NCI-H2081 treated with DMSO at 0.1 percent for 48 hours (cell line): ENCODE data around the gene LCAT.
"Not testable (repeated sequence)": the region's sequence is repeated elsewhere in the genome, so short reads cannot be mapped to it uniquely, and the experiment has no call there.

Experiments used
- DNase-seq: peaks from one replicate; lab custom pipeline; 2025; lab: John Stamatoyannopoulos, UW

Gene LCAT

GRCh38 chr16:67943619-67944504, at the start of gene LCAT:
TSS of gene LCAT (minus strand) at chr16:67944120. CDS start at chr16:67944101, 19 bp downstream.
- DNase-seq = no peak

- DNase-seq = peak; percentile 8
Measured at GRCh38 chr16:67993207-67994039, 49.5 kb upstream of the LCAT start.

DNA sequence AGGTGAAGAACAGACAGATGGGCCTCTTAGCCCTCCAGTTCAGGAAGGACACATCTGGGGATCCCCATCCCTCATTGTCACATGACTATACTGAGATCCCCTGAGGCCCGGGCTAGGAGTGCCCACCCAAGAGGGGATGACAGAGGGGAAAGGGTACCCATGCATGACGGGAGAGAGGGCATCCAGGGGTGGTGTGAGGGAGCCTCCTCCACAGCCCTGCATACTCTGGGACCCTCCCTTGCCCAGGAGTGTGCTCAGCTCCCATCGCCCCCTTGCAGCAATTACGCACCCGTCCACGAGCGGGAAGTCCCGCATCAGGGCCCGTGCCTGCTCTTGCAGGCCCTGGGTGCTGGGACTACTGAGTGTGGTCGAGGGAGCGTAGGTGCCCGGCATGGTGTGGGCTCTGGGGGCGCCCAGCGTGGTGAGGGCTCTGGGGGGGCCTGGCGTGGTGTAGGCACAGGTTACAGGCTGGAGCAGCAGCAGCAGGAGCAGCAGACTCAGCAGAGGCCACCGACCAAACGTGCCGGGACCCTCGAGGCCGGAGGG, 48.8 kb upstream of the LCAT start:
- DNase-seq = no peak

- DNase-seq = no peak
Measured at GRCh38 chr16:67990018-67990386, 46.1 kb upstream of the LCAT start.

- DNase-seq = no peak
Measured at GRCh38 chr16:67989322-67990017, 45.5 kb upstream of the LCAT start.

DNA sequence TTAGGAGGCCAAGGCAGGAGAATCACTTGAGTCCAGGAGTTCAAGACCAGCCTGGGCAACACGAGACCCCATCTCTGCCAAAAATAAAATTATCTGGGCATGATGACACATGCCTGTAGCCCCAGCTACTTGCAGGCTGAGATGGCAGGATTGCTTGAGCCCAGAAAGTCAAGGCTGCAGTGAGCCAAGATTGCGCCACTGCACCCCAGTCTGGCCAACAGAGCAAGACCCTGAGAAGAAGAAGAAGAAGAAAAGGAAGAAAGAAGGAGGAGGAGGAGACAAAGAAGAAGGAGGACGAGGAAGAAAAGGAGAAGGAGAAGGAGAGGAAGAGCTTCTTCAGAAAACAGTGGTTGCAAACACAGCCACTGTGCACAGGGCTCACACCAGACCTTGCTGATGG, 44.8 kb upstream of the LCAT start:
- no peak for DNase-seq

- no peak for DNase-seq
Measured at GRCh38 chr16:67987460-67988160, 43.7 kb upstream of the LCAT start.

- no peak for DNase-seq
Measured at GRCh38 chr16:67986949-67987348, 43.0 kb upstream of the LCAT start.

DNA sequence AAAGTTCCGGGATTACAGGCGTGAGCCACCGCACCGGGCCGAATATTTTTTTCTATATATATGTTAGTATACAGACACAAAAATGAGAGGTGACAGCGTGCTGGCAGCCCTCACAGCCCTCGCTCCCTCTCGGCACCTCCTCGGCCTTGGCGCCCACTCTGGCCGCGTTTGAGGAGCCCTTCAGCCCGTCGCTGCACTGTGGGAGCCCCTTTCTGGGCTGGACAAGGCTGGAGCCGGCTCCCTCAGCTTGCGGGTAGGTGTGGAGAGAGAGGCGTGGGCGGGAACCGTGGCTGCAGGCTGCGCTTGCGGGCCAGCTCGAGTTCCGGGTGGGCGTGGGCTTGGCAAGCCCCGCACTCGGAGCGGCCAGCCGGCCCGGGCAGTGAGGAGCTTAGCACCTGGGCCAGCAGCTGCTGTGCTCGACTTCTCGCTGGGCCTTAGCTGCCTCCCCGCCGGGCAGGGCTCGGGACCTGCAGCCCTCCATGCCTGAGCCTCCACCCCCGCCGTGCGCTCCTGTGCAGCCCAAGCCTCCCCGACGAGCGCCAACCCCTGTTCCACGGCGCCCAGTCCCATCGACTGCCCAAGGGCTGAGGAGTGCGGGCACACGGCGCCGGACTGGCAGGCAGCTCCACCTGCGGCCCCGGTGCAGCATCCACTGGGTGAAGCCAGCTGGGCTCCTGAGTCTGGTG, 38.2 kb upstream of the LCAT start:
- no peak for DNase-seq

DNA sequence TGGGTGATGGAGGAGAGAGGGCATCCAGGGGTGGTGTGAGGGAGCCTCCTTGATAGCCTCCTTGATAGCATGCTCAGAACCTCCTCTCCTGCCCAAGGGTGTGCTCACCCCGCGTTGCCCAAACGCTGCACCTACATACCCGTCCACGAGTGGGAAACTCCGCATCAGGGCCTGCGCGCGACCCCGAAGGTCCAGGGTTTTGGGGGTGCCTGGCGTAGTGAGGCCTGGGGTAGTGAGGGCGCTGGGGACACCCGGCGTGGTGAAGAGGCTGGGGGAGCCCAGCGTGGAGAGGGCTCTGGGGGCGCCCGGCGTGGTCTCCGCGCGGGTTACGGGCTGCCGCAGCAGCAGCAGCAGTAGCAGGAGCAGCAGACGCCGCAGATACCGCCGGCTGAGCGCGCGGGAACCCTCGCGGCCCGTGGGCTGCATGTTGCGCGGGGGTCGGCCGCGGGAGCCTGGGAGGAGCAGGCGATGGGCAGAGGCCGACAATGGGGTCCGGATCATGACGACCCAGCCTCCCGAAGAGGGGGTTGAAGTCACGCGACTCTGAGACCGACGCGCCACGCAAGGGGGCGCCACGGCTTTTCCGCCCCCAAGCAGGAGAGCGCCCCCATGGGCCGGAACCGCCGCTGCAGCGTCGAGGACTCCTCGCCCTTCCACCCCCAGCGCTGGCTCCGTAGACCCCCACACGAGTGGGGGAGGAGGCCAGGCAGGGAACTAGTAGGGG, 36.2 kb upstream of the LCAT start, which contains the start of gene DPEP3:
DPEP3 (minus strand) TSS at position 545 of the 724 bp plus-strand sequence; CDS start at position 426, 119 bp downstream.
- no peak for DNase-seq

GRCh38 chr16:67977469-67978227, 33.7 kb upstream of the LCAT start:
- DNase-seq = no peak

DNA sequence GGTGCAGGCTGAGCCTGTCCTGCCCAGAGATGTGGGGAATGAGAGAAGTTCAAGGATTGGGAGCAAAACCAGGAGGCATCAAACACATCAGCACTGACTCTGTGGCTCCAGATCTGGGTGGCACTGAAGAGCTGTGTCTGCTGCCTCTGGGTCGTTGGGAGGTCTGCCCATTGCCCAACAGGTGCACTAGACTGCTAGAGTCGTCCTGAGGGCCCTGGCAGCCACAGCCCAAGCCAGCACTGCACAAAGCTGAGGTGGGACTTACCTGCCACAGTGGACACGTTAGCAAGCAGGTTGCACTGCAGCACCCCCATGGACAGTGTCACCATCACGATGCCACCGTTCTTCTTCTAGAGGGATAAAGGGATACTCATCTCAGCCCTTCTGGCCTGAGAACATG, 33.1 kb upstream of the LCAT start:
- DNase-seq = no peak

DNA sequence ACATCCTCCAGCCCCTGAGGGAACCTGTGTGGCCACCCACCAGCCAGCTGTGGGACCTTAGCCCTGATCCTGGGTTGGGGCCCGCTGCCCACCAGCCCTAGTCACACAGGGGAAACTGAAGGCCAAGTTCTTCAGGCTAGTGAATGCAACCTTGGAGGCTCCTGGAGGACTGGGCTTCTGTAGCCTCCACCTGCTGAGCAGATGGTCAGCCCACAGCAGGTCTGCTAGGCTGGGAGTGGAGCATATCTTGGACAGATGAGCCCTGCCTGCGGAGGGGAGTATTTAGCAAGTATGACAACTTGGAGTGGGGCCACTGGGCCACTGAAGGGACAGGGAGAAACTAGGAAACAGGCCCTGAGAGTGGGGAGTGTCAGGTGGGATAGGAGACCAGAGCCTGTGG, 32.3 kb upstream of the LCAT start:
- DNase-seq = no peak

DNA sequence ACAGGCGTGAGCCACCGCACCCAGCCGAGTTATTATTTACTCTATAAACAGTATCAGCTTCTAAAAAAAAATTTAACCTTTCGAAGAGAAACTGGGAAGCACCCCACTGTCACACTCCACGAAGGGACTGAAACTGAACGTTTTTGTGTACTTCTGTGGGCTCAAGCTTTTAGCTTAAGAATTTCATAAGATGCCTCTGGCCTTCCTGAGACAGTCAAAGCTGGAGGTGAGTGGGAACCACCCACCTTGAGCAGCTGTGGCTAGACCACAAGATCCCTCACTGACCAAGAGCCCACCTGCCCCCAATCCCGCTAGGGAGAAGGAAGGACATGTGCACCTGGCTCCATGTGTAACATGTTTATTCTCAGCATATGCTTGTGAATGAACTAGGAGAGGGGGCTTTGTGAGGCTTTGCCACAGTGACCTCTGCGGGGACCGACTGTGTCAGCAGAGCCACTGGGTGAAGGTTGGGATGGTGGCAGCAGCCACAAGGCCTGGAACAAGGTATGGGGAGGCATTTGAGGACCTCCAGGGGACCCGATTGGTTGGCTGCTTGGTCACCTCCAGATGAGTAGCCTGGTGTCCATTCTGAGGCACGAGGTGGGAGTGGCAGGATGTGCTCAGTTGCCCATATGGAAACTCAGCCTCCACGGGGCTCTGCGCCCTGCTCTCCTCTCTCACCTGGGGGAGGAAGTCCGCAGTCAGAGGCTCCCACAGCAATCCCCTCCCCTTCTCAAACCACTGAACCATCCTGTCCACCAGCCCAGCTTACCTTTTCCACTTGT, 31.6 kb upstream of the LCAT start:
- no peak for DNase-seq

DNA sequence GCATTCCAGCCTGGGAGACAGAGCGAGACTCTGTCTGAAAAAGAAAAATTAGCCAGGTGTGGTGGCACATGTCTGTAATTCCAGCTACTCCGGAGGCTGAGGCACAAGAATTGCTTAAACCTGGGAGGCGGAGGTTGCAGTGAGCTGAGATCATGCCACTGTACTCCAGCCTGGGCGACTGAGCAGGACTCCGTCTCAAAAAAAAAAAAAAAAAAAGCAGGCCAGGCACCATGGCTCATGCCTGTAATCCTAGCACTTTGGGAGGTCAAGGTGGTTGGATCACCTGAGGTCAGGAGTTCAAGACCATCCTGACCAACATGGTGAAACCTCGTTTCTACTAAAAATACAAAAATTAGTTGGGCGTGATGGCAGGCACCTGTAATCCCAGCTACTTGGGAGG, 28.4 kb upstream of the LCAT start:
- not testable (repeated sequence) for DNase-seq

DNA sequence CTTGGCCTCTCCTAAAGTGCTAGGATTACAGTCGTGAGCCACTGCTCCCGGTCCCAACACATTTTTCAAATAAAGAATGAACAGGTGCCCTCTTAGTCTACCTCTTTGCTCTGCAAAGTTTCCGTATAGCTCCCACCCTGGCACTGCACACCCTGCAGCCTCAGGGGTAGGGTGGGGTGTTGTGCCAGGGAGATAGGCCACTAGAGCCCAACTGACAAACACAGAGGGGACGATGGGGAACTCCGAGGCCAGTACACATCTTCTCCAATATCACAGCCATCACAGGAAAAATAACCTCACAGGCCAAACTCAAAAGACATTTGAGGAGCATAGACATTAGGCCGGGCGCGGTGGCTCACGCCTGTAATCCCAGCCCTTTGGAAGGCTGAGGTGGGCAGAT, 27.2 kb upstream of the LCAT start:
- DNase-seq = no peak

- DNase-seq = no peak
Measured at GRCh38 chr16:67969254-67970039, 25.5 kb upstream of the LCAT start.
